CD4-positive, alpha-beta T cell treated with Interleukin-2 at 100 ng/mL for 4 hours (primary cell): Measurements from ENCODE around the gene TRIM31.

Experiments
- DNase-seq: peaks from one replicate; pipeline ENCODE4 v3.0.0-alpha.2; 2020; ENCODE audit warnings: low spot score

The TRIM31 gene

GRCh38 chr6:30075094-30075789, 37.6 kb downstream of the TRIM31 start, which contains the start of gene RNF39:
RNF39 (minus strand) TSS chr6:30075769; CDS start chr6:30075585, 184 bp downstream.
- DNase-seq: no peak

GRCh38 chr6:30074331-30075093, 38.4 kb downstream of the TRIM31 start:
- no peak for DNase-seq

- DNase-seq: no peak
Measured at GRCh38 chr6:30073489-30074235, 39.2 kb downstream of the TRIM31 start.

- no peak for DNase-seq
Measured at GRCh38 chr6:30071858-30072257, 41.0 kb downstream of the TRIM31 start.

GRCh38 chr6:30071081-30071818, 41.6 kb downstream of the TRIM31 start:
- DNase-seq: no peak

GRCh38 chr6:30067460-30068139, 45.3 kb downstream of the TRIM31 start:
- no peak for DNase-seq

- DNase-seq: peak; percentile 99
Measured at GRCh38 chr6:30066577-30067459, 46.1 kb downstream of the TRIM31 start, which contains the start of gene PPP1R11. PPP1R11 (plus strand) TSS chr6:30067198; CDS start chr6:30067411, 213 bp downstream.

GRCh38 chr6:30066082-30066481, 46.8 kb downstream of the TRIM31 start:
- no peak for DNase-seq

GRCh38 chr6:30063315-30063714, 49.6 kb downstream of the TRIM31 start:
- no peak for DNase-seq

- peak; percentile 39 for DNase-seq
Measured at GRCh38 chr6:30062471-30063178, 50.3 kb downstream of the TRIM31 start.

- peak; percentile 47 for DNase-seq
Measured at GRCh38 chr6:30061858-30062458, 50.9 kb downstream of the TRIM31 start.

GRCh38 chr6:30061092-30061857, 51.6 kb downstream of the TRIM31 start, which contains the start of gene POLR1H:
POLR1H (plus strand) TSS chr6:30061265; CDS start chr6:30061525, 260 bp downstream.
- DNase-seq: peak; percentile 94

GRCh38 chr6:30060606-30061091, 52.2 kb downstream of the TRIM31 start:
- no peak for DNase-seq

GRCh38 chr6:30055513-30055912, 57.4 kb downstream of the TRIM31 start:
- DNase-seq: no peak

- DNase-seq: no peak
Measured at GRCh38 chr6:30053682-30054081, 59.2 kb downstream of the TRIM31 start.
